Psoas muscle (tissue), 8 donors: Measurements from ENCODE around the gene COG5. TPM values are rescaled to one million over a fixed set of nuclear protein-coding genes. Genes with fewer than 3 reads are reported as not detected.
"Not testable (repeated sequence)": the region's sequence is repeated elsewhere in the genome, so short reads cannot be mapped to it uniquely, and the experiment has no call there.

Experiments used
- ATAC-seq, 4 donors: fragments of 200-7000 bp; cut with Tn5 transposase; one replicate each; pipeline ENCODE4 v1.9.1; 2020; ENCODE audit warnings: moderate library complexity in 3 of 4, mild to moderate bottlenecking in 2 of 4
- DNase-seq, 2 donors: peaks; one replicate each; pipeline ENCODE4 v3.0.0-alpha.2; 2020
- H3K27ac ChIP-seq: fragments of 200-600 bp; one replicate; pipeline ENCODE4 v1.8.0; 2022
- H3K27me3 ChIP-seq, 3 donors: fragments of 200-600 bp in 1 of 3; one replicate each; pipeline versions ENCODE4 v1.6.1 to v1.8.0; 2013 to 2022; ENCODE audit warnings: low read length in 2 of 3, mild to moderate bottlenecking in 2 of 3, moderate library complexity in 1 of 3; ENCODE audit not compliant: insufficient read depth in 3 of 3
- H3K36me3 ChIP-seq, 2 donors: fragments of 200-600 bp in 1 of 2; one replicate each; pipeline versions ENCODE4 v1.6.1 to v1.8.0; 2013 to 2022; ENCODE audit warnings: low read depth in 1 of 2, mild to moderate bottlenecking in 1 of 2, moderate library complexity in 1 of 2; ENCODE audit not compliant: insufficient read depth in 1 of 2
- H3K4me1 ChIP-seq: fragments of 200-600 bp; one replicate; pipeline ENCODE4 v1.8.0; 2022
- H3K4me3 ChIP-seq: fragments of 200-600 bp; one replicate; pipeline ENCODE4 v1.8.0; 2022; ENCODE audit warnings: mild to moderate bottlenecking
- H3K9me3 ChIP-seq: fragments of 200-600 bp; one replicate; pipeline ENCODE4 v1.8.0; 2022
- CTCF ChIP-seq: fragments of 200-600 bp; IDR thresholded peaks from one replicate; pipeline ENCODE4 v1.8.0; 2022; ENCODE audit warnings: antibody characterized with exemption
- WGBS, 3 donors: extraction: QIAGEN DNeasy Blood & Tissue Kit; methylation state at CpG; one replicate each; pipeline versions ENCODE4 v1.1.6 to v1.1.7; 2013; 5-methylcytosine and 5-hydroxymethylcytosine counted together
- intact Hi-C, 2 donors: fragments of 100-400 bp; cut with DNase I; formaldehyde crosslinking; loops; one replicate each; pipeline versions ENCODE4 v1.11.0 to v1.14.2; 2022
- polyA plus RNA-seq, 3 donors: library from polyadenylated mRNA; stranded (reverse); fragments of 200-250 nt; gene quantifications; one replicate each; pipeline ENCODE4 v1.2.3, GENCODE V29; 2013
- total RNA-seq, 4 donors: library from RNA; stranded (reverse); fragmentation: NEBNext Ultra II Directional in 2 of 4; extraction: Animal tissue kit (Norgen Biotek cat#: 25700) in 2 of 4; gene quantifications; one replicate each; pipeline versions ENCODE4 v1.2.1 to v1.2.4, GENCODE V29; 2021 to 2023
- donor health status: healthy with polysubstance abuse.
- donor health status: DM: no; HTN: no; CAD: no; lungs with moderate emphysema.
- donor health status: Bipolar disorder and iron deficiency.
- donor health status: healthy.
- donor health status: DM: yes; HTN: yes; CAD: no.
- donor health status: DM: no; HTN: no; CAD: no.
- donor health status: DM: no; HTN: no; CAD: no.
- donor health status: DM: yes; HTN: yes; CAD: no.

The COG5 gene
- total and polyA plus RNA-seq, 7 donors: 4.8 to 35.1 (median 18.8) TPM

GRCh38 chr7:107157091-107157490, 406.6 kb downstream of the COG5 start:
- TF ChIP-seq CTCF: no peak
- no peak for DNase-seq
- no peak overlapping the region for H3K4me3 ChIP-seq
- no peaks in the 10 kb centered on the region for H3K9me3 ChIP-seq
- intact Hi-C loops: no loop called here
- no peaks in the 10 kb centered on the region for H3K36me3 ChIP-seq
- H3K4me1 ChIP-seq: no peaks in the 10 kb centered on the region
- WGBS, 3 donors: 92 to 95% (median 95%) methylated on average over 7 of the region's 7 CpGs
- no peaks in the 10 kb centered on the region for H3K27me3 ChIP-seq
- H3K27ac ChIP-seq: no peak overlapping the region
- ATAC-seq: no peak

- H3K9me3 ChIP-seq, H3K27ac ChIP-seq, H3K27me3 ChIP-seq, DNase-seq, H3K4me3 ChIP-seq, intact Hi-C loops, H3K36me3 ChIP-seq, H3K4me1 ChIP-seq, ATAC-seq: not testable (repeated sequence)
- WGBS, 3 donors: 97 to 98% (median 97%) methylated on average over 3 of the region's 3 CpGs
Measured at GRCh38 chr7:107155726-107156125, 408.0 kb downstream of the COG5 start.

- intact Hi-C loops: loop anchor here (5.0 kb wide), 2 partner anchors 208 to 363 kb away; no protein-coding TSS in a partner anchor
- Histone ChIP-seq H3K9me3 (no peaks in the 10 kb centered on the region), H3K27ac (no peak overlapping the region), H3K4me3 (no peak overlapping the region), H3K36me3 (no peaks in the 10 kb centered on the region), H3K4me1 (no peaks in the 10 kb centered on the region), H3K27me3 (no peaks in the 10 kb centered on the region)
- no peak for TF ChIP-seq CTCF
- WGBS, 3 donors: 96 to 99% (median 98%) methylated on average over 6 of the region's 6 CpGs
- DNase-seq (no peak), ATAC-seq (no peak)
Measured at GRCh38 chr7:107154826-107155225, 408.9 kb downstream of the COG5 start.

- DNase-seq (no peak), ATAC-seq (no peak)
- peaks cover 8% of the 10 kb centered on the region for H3K4me1 ChIP-seq
- H3K4me3 ChIP-seq: no peak overlapping the region
- 54 to 70% (median 66%) methylated on average over 4 of the region's 4 CpGs for WGBS, 3 donors
- TF ChIP-seq CTCF: no peak
- no peak overlapping the region for H3K27ac ChIP-seq
- no peaks in the 10 kb centered on the region for H3K9me3 ChIP-seq
- H3K36me3 ChIP-seq: no peaks in the 10 kb centered on the region
- H3K27me3 ChIP-seq: no peaks in the 10 kb centered on the region
- intact Hi-C loops: loop anchor here (5.0 kb wide), 2 partner anchors 205 to 360 kb away; no protein-coding TSS in a partner anchor
Measured at GRCh38 chr7:107152011-107152410, 411.7 kb downstream of the COG5 start.

Other genes with a start within 250 kb of the COG5 start
- under 1 TPM in 1 of 4 donors, not detected in 3; 0.15 TPM for gene GPR22, start 93.9 kb downstream of the COG5 start, total RNA-seq
- gene GPR22, start 93.9 kb downstream of the COG5 start, polyA plus RNA-seq: under 1 TPM in 1 of 3 donors, not detected in 2; 0.01 TPM
- 1 to 10 TPM; 3.3 to 4.9 (median 4.3) TPM for gene DUS4L, start 51 bp upstream of the COG5 start, total RNA-seq
- 1 to 10 TPM; 1.6 to 4.3 (median 2.0) TPM for gene DUS4L, start 51 bp upstream of the COG5 start, polyA plus RNA-seq
- 10 to 100 TPM; 48.5 to 72.6 (median 58.0) TPM for gene BCAP29, start 16.3 kb upstream of the COG5 start, total RNA-seq
- 10 to 100 TPM; 37.4 to 54.8 (median 50.5) TPM for gene BCAP29, start 16.3 kb upstream of the COG5 start, polyA plus RNA-seq
- gene SLC26A4, start 96.9 kb upstream of the COG5 start, total RNA-seq: under 1 TPM; 0.08 to 0.94 (median 0.26) TPM
- under 1 TPM; 0.10 to 0.22 (median 0.13) TPM for gene SLC26A4, start 96.9 kb upstream of the COG5 start, polyA plus RNA-seq
- gene CBLL1, start 180.2 kb upstream of the COG5 start, total RNA-seq: 10 to 100 TPM; 21.0 to 32.6 (median 26.1) TPM
- 10 to 100 TPM; 10.1 to 23.8 (median 11.3) TPM for gene CBLL1, start 180.2 kb upstream of the COG5 start, polyA plus RNA-seq
- under 1 TPM in 3 of 4 donors, not detected in 1; 0.10 to 0.29 (median 0.24) TPM for gene SLC26A3, start 239.3 kb upstream of the COG5 start, total RNA-seq
- gene SLC26A3, start 239.3 kb upstream of the COG5 start, polyA plus RNA-seq: under 1 TPM in 1 of 3 donors, not detected in 2; 0.12 TPM